Heart right ventricle (tissue), 16 donors: ENCODE results near the gene GP5. TPM values are rescaled to one million over a fixed set of nuclear protein-coding genes. Genes with fewer than 3 reads are reported as not detected.

ENCODE experiments used
- ATAC-seq, 8 donors: fragments of 200-7000 bp; cut with Tn5 transposase; one replicate each; pipeline ENCODE4 v1.9.1; 2020; ENCODE audit warnings: mild to moderate bottlenecking in 8 of 8, moderate library complexity in 8 of 8, moderate number of reproducible peaks in 1 of 8
- DNase-seq, 2 donors: peaks; one replicate each; pipeline ENCODE4 v3.0.0-alpha.2; 2020
- H3K27ac ChIP-seq, 10 donors: fragments of 200-600 bp; sonication (generic) in 2 of 10; one replicate each; pipeline versions ENCODE4 v1.5.0 to v1.8.0; 2020 to 2022; ENCODE audit warnings: mild to moderate bottlenecking in 3 of 10
- H3K27me3 ChIP-seq, 7 donors: fragments of 200-600 bp; one replicate each; pipeline ENCODE4 v1.8.0; 2021 to 2022; ENCODE audit warnings: mild to moderate bottlenecking in 2 of 7
- H3K36me3 ChIP-seq, 9 donors: fragments of 200-600 bp; sonication (generic) in 1 of 9; one replicate each; pipeline versions ENCODE4 v1.5.0 to v1.8.0; 2020 to 2022; ENCODE audit warnings: mild to moderate bottlenecking in 2 of 9
- H3K4me1 ChIP-seq, 9 donors: fragments of 200-600 bp; sonication (generic) in 1 of 9; one replicate each; pipeline versions ENCODE4 v1.5.0 to v1.8.0; 2020 to 2022; ENCODE audit warnings: mild to moderate bottlenecking in 4 of 9
- H3K4me3 ChIP-seq, 10 donors: fragments of 200-600 bp; sonication (generic) in 2 of 10; one replicate each; pipeline versions ENCODE4 v1.5.0 to v1.8.0; 2020 to 2022; ENCODE audit warnings: mild to moderate bottlenecking in 7 of 10, moderate library complexity in 2 of 10
- H3K9me3 ChIP-seq, 11 donors: fragments of 200-600 bp in 10 of 11; sonication (generic) in 2 of 11; one replicate each; pipeline versions ENCODE4 v1.5.0 to v1.8.0; 2013 to 2022; ENCODE audit warnings: mild to moderate bottlenecking in 2 of 11, control low read depth in 1 of 11, moderate library complexity in 1 of 11
- WGBS, 2 donors: extraction: QIAGEN DNeasy Blood & Tissue Kit; methylation state at CpG; one replicate each; pipeline ENCODE4 v1.1.7; 2013; ENCODE audit warnings: inconsistent platforms in 1 of 2; 5-methylcytosine and 5-hydroxymethylcytosine counted together
- intact Hi-C, 10 donors: fragments of 100-400 bp; cut with DNase I; formaldehyde crosslinking; loops; one replicate each; pipeline versions ENCODE4 v1.11.1 to v1.14.2; 2022
- polyA plus RNA-seq, 2 donors: library from polyadenylated mRNA; stranded (reverse); fragments of 200-250 nt; gene quantifications; one replicate each; pipeline ENCODE4 v1.2.3, GENCODE V29; 2013
- total RNA-seq, 10 donors: library from RNA; stranded (reverse); fragmentation: NEBNext Ultra II Directional in 3 of 10; extraction: Animal tissue kit (Norgen Biotek cat#: 25700) in 3 of 10; gene quantifications; one replicate each; pipeline versions ENCODE4 v1.2.1 to v1.2.4, GENCODE V29; 2021 to 2023
- TF ChIP-seq, protein P1 (sequence below), 9 donors: fragments of 200-600 bp; sonication (generic) in 2 of 9; IDR thresholded peaks; one replicate each; pipeline versions ENCODE4 v1.5.0 to v1.8.0; 2021 to 2022; ENCODE audit warnings: antibody characterized with exemption in 9 of 9, mild to moderate bottlenecking in 5 of 9, moderate library complexity in 1 of 9
- donor health status: Arrhythmogenic right ventricular cardiomyopathy.
- donor health status: ischemic (EF 13 %, LVEDD 7.1; RV severe dilation, severe dysfunction).
- donor health status: healthy with polysubstance abuse.
- donor health status: DM: no; HTN: yes; CAD: no.
- donor health status: DM: no; HTN: no; CAD: no.
- donor health status: ischemic (EF 25% LVEDD 6.9; RV normal size, moderate dysfunction).
- donor health status: ischemic (EF 25% LVEDD 5.7; RV mildly dilated, moderate dysfunction).
- donor health status: healthy.
- donor health status: DM: yes; HTN: yes; CAD: no.
- donor health status: Ischemic cardiomyopathy.
- donor health status: ischemic (EF 35%, LVEDD 5.7; RV mildly dilated, moderate dysfunction).
- donor health status: nonischemic (EF 11% LVEDD 7.7; RV severe dilation, severe dysfunction).
- donor health status: DM: yes; HTN: yes; CAD: no.
- donor health status: PGD.
- donor health status: ischemic (EF 29% LVEDD 5.4; RV normal size, mild dysfunction).
- donor health status: nonischemic (EF 23%, LVEDD 6.1; RV moderate dilation, normal function).

GP5 gene
- total and polyA plus RNA-seq, 12 donors, result 0.01 to 0.21 (median 0.13) TPM; not detected in 5

- Histone ChIP-seq H3K27ac (no peak overlapping the region), H3K27me3 (peaks cover 0 to 53% (median 27%) of the 10 kb centered on the region in 7 donors), H3K36me3 (no peaks in the 10 kb centered on the region), H3K4me1 (no peaks in the 10 kb centered on the region), H3K9me3 (no peaks in the 10 kb centered on the region), H3K4me3 (no peak overlapping the region)
- intact Hi-C loops, result no loop called here
- no peak for ATAC-seq
- WGBS, 2 donors, result 88 to 89% methylated on average over 14 of the region's 14 CpGs
- DNase-seq, result no peak
- TF ChIP-seq, protein P1, sequence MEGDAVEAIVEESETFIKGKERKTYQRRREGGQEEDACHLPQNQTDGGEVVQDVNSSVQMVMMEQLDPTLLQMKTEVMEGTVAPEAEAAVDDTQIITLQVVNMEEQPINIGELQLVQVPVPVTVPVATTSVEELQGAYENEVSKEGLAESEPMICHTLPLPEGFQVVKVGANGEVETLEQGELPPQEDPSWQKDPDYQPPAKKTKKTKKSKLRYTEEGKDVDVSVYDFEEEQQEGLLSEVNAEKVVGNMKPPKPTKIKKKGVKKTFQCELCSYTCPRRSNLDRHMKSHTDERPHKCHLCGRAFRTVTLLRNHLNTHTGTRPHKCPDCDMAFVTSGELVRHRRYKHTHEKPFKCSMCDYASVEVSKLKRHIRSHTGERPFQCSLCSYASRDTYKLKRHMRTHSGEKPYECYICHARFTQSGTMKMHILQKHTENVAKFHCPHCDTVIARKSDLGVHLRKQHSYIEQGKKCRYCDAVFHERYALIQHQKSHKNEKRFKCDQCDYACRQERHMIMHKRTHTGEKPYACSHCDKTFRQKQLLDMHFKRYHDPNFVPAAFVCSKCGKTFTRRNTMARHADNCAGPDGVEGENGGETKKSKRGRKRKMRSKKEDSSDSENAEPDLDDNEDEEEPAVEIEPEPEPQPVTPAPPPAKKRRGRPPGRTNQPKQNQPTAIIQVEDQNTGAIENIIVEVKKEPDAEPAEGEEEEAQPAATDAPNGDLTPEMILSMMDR (IDR thresholded peaks at IDR 0.05), result no peak
Measured at GRCh38 chr3:194383276-194383940, 15.7 kb downstream of the GP5 start.

DNA sequence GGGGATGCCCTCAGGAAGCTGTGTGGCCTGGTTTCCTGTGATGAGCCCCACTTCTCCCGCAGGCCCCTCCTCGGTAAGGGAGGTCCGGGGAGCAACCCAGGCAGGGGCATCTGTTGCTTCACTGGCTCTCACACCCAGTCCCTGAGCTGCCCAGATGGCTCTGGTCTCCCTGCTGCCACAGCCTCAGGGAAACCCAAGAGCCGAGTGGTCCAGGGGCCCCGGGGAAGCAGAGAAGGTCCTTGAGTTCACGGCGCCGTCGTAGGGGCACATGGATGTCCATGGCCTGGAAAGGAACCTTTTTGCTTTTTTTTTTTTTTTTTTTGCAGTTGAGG lies 16.2 kb downstream of the GP5 start:
- no peak for DNase-seq
- Histone ChIP-seq H3K36me3 (no peaks in the 10 kb centered on the region), H3K4me1 (no peaks in the 10 kb centered on the region), H3K27ac (no peak overlapping the region), H3K9me3 (no peaks in the 10 kb centered on the region), H3K27me3 (peaks cover 0 to 58% (median 27%) of the 10 kb centered on the region in 7 donors), H3K4me3 (no peak overlapping the region)
- 80 to 84% methylated on average over 9 of the region's 9 CpGs for WGBS, 2 donors
- TF ChIP-seq, protein P1 (IDR thresholded peaks at IDR 0.05), result no peak
- no peak for ATAC-seq
- intact Hi-C loops, result no loop called here

DNA sequence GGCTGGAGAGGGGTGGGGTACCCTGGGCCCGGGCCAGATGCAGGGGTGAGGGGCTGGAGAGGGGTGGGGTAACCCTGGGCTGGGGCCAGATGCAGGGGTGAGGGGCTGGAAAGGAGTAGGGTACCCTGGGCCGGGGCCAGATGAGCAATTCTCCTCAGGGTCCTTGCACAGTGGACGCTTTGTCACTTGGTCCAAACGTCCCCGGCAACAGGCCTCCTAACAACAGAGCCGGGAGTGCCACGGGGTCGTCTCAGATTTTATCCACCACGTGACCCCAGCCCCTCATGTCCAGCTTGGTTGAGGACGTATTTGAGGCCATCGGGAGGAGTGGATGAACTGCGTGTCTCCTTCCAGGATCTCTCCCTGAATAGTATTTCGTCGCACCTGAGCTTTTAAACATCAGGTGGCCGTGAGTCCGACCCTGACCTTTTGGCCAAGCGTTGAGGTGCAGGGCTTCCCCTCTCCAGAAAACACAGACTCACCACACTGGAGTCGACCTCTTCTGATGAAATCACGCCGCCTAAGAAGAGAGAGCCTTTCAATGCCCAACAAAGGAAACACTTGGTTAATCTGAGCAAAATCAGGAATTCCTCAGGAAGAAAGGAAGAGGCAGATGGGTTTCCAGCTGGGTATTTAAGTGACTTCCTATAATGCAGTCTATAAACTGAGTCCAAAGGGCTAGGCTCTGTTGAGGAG lies 16.7 kb downstream of the GP5 start:
- Histone ChIP-seq H3K27me3 (peaks cover 0 to 60% (median 24%) of the 10 kb centered on the region in 7 donors), H3K4me1 (no peaks in the 10 kb centered on the region), H3K4me3 (no peak overlapping the region), H3K9me3 (no peaks in the 10 kb centered on the region), H3K27ac (no peak overlapping the region), H3K36me3 (no peaks in the 10 kb centered on the region)
- DNase-seq (no peak), ATAC-seq (no peak)
- 84 to 85% methylated on average over 20 of the region's 20 CpGs for WGBS, 2 donors
- TF ChIP-seq, protein P1 (IDR thresholded peaks at IDR 0.05), result no peak
- intact Hi-C loops, result no loop called here

GRCh38 chr3:194381460-194381875 lies 17.6 kb downstream of the GP5 start:
- Histone ChIP-seq H3K4me3 (no peak overlapping the region), H3K4me1 (no peaks in the 10 kb centered on the region), H3K27me3 (peaks cover 0 to 67% (median 22%) of the 10 kb centered on the region in 7 donors), H3K36me3 (no peaks in the 10 kb centered on the region), H3K9me3 (no peaks in the 10 kb centered on the region), H3K27ac (no peak overlapping the region)
- 49 to 54% methylated on average over 17 of the region's 17 CpGs for WGBS, 2 donors
- TF ChIP-seq, protein P1 (IDR thresholded peaks at IDR 0.05), result no peak
- no peak for DNase-seq
- ATAC-seq, result no peak
- intact Hi-C loops, result no loop called here
